Epithelial cell of proximal tubule (primary cell): ENCODE results near the gene TMEM52. TPM values are rescaled to one million over a fixed set of nuclear protein-coding genes. Genes with fewer than 3 reads are reported as not detected.

ENCODE experiments used
- DNase-seq: peaks from one replicate; pipeline ENCODE4 v3.0.0-alpha.2; 2011; ENCODE audit warnings: low read depth
- H3K4me3 ChIP-seq: 2 replicates; pipeline ENCODE4 v1.5.1; 2011; ENCODE audit warnings: low read depth, mild to moderate bottlenecking, low read length
- total RNA-seq: library from RNA; depleted of rRNA; stranded (reverse); fragments of >200 nt; gene quantifications from 2 replicates; pipeline ENCODE4 v1.2.3, GENCODE V29; 2015
- TF ChIP-seq, protein P1 (sequence below): conservative IDR thresholded peaks from 2 replicates; pipeline ENCODE4 v1.5.1; 2012; ENCODE audit warnings: low read depth, mild to moderate bottlenecking, low read length

The TMEM52 gene
- total RNA-seq, 1 donor from 2014 or later: 0.75 TPM

DNA sequence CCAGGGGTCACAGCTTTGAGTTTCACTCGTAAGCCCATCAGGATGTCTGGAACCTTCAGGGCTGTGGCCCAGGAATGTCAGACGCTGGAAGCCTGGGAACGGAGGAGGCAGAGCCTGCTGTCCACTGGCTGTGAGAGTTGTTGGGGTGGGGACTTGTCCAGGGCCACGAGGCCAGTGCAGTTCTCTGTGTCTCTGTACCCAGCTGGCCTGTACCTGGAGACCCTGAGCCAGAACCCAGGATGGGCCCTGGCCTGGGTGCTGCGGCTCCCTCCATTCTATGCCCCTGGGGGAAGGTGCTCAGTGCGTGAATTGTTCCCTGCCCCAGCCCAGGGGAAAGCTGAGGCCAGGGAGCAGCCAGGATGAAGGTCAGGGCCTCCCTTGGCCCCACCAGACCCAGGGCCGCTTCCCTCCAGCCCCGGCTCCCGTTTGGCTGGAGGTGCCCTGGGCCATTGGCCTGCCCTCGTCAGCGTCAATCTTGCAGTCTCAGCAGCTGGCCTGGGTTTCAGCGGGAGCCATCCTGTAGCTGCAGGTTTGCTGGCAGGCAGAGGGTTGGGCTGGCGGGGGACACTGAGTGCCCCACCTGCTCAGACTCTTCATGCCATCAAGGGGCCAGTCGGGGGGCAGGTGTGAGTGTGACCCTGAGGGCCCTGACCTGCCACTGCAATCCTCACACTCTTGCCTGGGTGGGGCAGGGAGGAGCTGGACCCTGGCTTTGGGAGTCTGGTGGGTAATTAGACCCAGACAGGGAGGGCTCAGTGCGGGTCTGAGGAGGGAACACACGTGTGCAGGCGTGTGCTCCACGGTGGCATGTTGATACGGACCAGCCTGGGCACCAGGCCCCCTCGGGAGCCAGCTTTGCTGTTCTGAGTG lies 4.7 kb downstream of the TMEM52 start:
- TF ChIP-seq, protein P1, sequence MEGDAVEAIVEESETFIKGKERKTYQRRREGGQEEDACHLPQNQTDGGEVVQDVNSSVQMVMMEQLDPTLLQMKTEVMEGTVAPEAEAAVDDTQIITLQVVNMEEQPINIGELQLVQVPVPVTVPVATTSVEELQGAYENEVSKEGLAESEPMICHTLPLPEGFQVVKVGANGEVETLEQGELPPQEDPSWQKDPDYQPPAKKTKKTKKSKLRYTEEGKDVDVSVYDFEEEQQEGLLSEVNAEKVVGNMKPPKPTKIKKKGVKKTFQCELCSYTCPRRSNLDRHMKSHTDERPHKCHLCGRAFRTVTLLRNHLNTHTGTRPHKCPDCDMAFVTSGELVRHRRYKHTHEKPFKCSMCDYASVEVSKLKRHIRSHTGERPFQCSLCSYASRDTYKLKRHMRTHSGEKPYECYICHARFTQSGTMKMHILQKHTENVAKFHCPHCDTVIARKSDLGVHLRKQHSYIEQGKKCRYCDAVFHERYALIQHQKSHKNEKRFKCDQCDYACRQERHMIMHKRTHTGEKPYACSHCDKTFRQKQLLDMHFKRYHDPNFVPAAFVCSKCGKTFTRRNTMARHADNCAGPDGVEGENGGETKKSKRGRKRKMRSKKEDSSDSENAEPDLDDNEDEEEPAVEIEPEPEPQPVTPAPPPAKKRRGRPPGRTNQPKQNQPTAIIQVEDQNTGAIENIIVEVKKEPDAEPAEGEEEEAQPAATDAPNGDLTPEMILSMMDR: no peak
- no peak for DNase-seq
- no peak overlapping the region for H3K4me3 ChIP-seq

DNA sequence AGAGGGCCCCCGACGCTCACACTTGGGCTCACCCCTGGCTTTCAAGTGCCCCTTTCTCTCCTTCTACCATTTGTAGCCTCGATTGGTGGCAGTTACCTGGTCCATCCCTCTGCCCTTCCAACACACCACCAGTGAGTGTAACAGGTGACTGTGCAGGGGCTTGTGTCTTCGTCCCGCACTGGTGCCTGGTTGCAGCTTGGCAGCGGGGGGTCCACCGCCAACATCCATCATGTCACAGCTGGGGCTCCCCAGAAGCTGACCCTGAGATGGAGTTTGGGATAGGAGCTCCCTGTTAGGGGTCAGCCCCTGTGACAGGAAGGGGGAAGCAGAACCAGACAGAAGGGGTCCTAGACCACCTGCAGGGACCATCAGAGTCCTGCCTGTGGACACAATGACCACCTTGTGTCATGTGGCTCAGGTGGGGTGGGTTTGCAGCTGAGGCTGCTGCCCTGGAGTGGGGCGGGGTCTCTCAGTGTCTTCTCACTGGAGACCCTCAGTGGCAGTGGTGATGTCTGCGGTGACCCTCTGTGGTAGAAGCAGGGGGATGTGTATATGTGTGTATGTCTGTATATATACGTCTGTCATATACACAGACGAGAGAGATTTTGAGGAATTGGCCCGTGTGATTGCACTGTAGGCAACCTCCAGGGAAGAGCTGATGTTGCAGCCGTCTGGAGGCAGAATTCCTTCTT lies 7.6 kb downstream of the TMEM52 start:
- DNase-seq: no peak
- TF ChIP-seq, protein P1: no peak
- H3K4me3 ChIP-seq: no peak overlapping the region

GRCh38 chr1:1910651-1911331 lies 8.3 kb downstream of the TMEM52 start:
- TF ChIP-seq, protein P1: no peak
- H3K4me3 ChIP-seq: no peak overlapping the region
- DNase-seq: no peak

DNA sequence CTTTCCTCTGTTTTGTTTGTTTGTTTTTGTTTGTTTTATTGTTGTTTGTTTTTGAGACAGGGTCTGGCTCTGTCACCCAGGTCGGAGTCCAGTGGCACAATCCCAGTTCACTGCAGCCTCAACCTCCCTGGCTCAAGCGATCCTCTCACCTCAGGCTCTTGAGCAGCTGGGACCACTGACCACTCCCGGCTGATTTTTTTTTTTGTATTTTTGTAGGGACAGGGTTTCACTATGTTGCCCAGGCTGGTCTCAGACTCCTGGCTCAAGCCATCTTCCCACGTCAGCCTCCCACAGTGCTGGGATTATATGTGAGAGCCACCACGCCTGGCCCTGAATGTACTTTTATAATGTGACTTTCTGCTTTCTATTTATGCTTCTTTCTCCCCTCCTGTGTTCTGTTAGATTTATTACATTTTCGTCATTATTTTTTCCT lies 9.0 kb downstream of the TMEM52 start:
- peak overlapping the region; percentile 54 for H3K4me3 ChIP-seq
- TF ChIP-seq, protein P1: no peak
- DNase-seq: no peak

GRCh38 chr1:1908506-1908791 lies 10.6 kb downstream of the TMEM52 start:
- H3K4me3 ChIP-seq: peak overlapping the region; percentile 72
- TF ChIP-seq, protein P1: no peak
- no peak for DNase-seq

GRCh38 chr1:1907098-1907736 lies 11.9 kb downstream of the TMEM52 start:
- no peak for DNase-seq
- no peak overlapping the region for H3K4me3 ChIP-seq
- TF ChIP-seq, protein P1: no peak
